KMS-11 (cell line): ENCODE data around the gene SRP68.

Experiments used
- H2AFZ ChIP-seq: fragments of 200-600 bp; sonication (generic); 2 replicates; pipeline ENCODE4 v1.6.1; 2016; ENCODE audit warnings: antibody characterized with exemption, mixed run types, low read depth
- H3K27ac ChIP-seq: fragments of 200-600 bp; sonication (generic); 2 replicates; pipeline ENCODE4 v1.6.1; 2016; ENCODE audit warnings: mild to moderate bottlenecking, mixed run types
- H3K27me3 ChIP-seq: fragments of 200-600 bp; sonication (generic); 2 replicates; pipeline ENCODE4 v1.6.1; 2017; ENCODE audit warnings: mild to moderate bottlenecking, low read depth, mixed run types, moderate library complexity; ENCODE audit not compliant: insufficient read depth
- H3K36me3 ChIP-seq: fragments of 200-600 bp; sonication (generic); 2 replicates; pipeline ENCODE4 v1.6.1; 2017; ENCODE audit warnings: mild to moderate bottlenecking, mixed run types; ENCODE audit not compliant: insufficient read depth
- H3K4me1 ChIP-seq: fragments of 200-600 bp; sonication (generic); 2 replicates; pipeline ENCODE4 v1.6.1; 2016; ENCODE audit warnings: mild to moderate bottlenecking, low read depth, mixed run types; ENCODE audit not compliant: poor library complexity, severe bottlenecking
- H3K4me2 ChIP-seq: fragments of 200-600 bp; sonication (generic); 2 replicates; pipeline ENCODE4 v1.7.0; 2016; ENCODE audit warnings: mild to moderate bottlenecking, mixed run types
- H3K4me3 ChIP-seq: fragments of 200-600 bp; sonication (generic); IDR thresholded peaks from 2 replicates; pipeline ENCODE4 v1.6.1; 2017; ENCODE audit warnings: low read depth, low read length, mixed read lengths; ENCODE audit not compliant: insufficient read depth
- H3K79me2 ChIP-seq: fragments of 200-600 bp; sonication (generic); 2 replicates; pipeline ENCODE4 v1.6.1; 2016; ENCODE audit warnings: low read depth, mixed run types; ENCODE audit not compliant: insufficient read depth
- H3K9ac ChIP-seq: fragments of 200-600 bp; sonication (generic); 2 replicates; pipeline ENCODE4 v1.6.1; 2016; ENCODE audit warnings: mild to moderate bottlenecking, mixed run types
- H4K20me1 ChIP-seq: fragments of 200-600 bp; sonication (generic); 2 replicates; pipeline ENCODE4 v1.6.1; 2016; ENCODE audit warnings: mild to moderate bottlenecking, mixed run types; ENCODE audit not compliant: insufficient read depth
- CTCF ChIP-seq: fragments of 200-600 bp; sonication (generic); conservative IDR thresholded peaks from 2 replicates; pipeline ENCODE4 v1.6.1; 2017; ENCODE audit warnings: low read depth, mild to moderate bottlenecking, antibody characterized with exemption, low read length, moderate library complexity, mixed read lengths

The SRP68 gene

GRCh38 chr17:76033139-76033538 is 39.2 kb downstream of the SRP68 start:
- no peaks in the 10 kb centered on the region for H3K79me2 ChIP-seq
- no peaks in the 10 kb centered on the region for H3K27me3 ChIP-seq
- no peaks in the 10 kb centered on the region for H3K36me3 ChIP-seq
- H3K9ac ChIP-seq: no peak overlapping the region
- H2AFZ ChIP-seq: no peak overlapping the region
- H3K27ac ChIP-seq: no peak overlapping the region
- H4K20me1 ChIP-seq: no peaks in the 10 kb centered on the region
- no peak overlapping the region for H3K4me2 ChIP-seq
- H3K4me1 ChIP-seq: no peaks in the 10 kb centered on the region
- no peak for TF ChIP-seq CTCF
- H3K4me3 ChIP-seq: no peak overlapping the region

DNA sequence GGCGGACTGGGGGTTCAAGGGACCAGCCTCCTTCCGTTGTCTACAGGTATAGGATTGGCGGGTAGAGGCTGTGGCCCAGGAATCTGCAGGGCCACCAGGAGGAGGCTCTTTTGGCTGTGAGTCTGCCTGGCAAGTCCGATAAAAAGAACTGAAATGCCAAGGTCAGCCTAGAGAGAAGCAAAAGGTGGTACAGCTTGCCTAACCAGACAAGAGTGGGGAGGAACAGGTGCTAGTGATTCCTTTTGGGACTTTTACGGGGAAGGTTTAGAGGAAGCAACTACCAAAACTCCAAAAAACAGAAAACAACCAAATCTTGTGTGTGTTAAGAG is 39.6 kb downstream of the SRP68 start:
- no peak for TF ChIP-seq CTCF
- H3K4me3 ChIP-seq: no peak overlapping the region
- H3K27me3 ChIP-seq: no peaks in the 10 kb centered on the region
- no peaks in the 10 kb centered on the region for H3K79me2 ChIP-seq
- no peaks in the 10 kb centered on the region for H3K36me3 ChIP-seq
- H3K9ac ChIP-seq: no peak overlapping the region
- no peak overlapping the region for H2AFZ ChIP-seq
- no peaks in the 10 kb centered on the region for H3K4me1 ChIP-seq
- no peak overlapping the region for H3K27ac ChIP-seq
- no peaks in the 10 kb centered on the region for H4K20me1 ChIP-seq
- H3K4me2 ChIP-seq: no peak overlapping the region

- H3K79me2 ChIP-seq: no peaks in the 10 kb centered on the region
- H3K27ac ChIP-seq: no peak overlapping the region
- H2AFZ ChIP-seq: no peak overlapping the region
- no peaks in the 10 kb centered on the region for H4K20me1 ChIP-seq
- H3K9ac ChIP-seq: no peak overlapping the region
- no peaks in the 10 kb centered on the region for H3K27me3 ChIP-seq
- H3K36me3 ChIP-seq: no peaks in the 10 kb centered on the region
- no peaks in the 10 kb centered on the region for H3K4me1 ChIP-seq
- H3K4me3 ChIP-seq: no peak overlapping the region
- no peak for TF ChIP-seq CTCF
- no peak overlapping the region for H3K4me2 ChIP-seq
Measured at GRCh38 chr17:76032073-76032779, 40.1 kb downstream of the SRP68 start.

DNA sequence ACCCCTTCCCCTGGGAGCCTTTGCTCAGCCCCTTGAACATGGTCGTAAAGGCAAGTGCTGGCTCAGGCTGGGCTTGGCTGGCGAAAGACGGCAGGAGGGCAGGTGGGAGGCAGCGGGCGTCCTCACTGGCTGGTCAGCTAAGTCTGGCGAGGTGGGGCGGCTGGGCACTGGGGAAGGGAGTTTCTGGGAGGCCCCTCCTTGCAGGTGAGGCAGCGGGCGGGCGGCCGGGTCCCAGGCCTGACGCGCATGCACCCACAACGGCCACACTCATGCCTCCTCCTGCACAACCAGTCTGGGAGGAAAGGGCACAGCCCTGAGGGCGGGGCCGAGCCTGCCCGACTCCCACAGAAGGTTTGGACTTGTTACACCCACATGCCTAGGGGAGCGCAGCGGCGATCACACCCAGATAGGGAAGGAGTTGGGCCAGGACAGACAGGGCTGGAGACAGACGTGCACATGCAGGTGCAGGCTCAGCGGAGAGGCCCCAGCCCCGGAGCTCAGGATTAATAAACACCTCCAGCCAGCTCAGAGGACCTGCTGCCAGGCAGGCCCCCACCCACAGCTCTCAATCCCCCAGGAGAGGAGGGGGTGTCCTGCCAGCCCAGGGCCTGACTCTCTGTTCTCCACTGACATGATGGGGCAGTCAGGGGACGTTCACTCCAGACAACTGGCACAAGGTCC is 45.0 kb downstream of the SRP68 start, which contains the start of gene EVPL:
Gene EVPL, minus strand, starts transcription at position 148 of the 681 bp plus-strand sequence. Its CDS starts 108 bp downstream, at position 40.
- Histone ChIP-seq H3K4me1 (no peaks in the 10 kb centered on the region), H3K27ac (no peak within 1 kb of the TSS), H3K4me3 (no peak within 1 kb of the TSS)

More for the DNA sequence above, 45.0 kb downstream of the SRP68 start, which contains the start of gene EVPL:
- no peak for TF ChIP-seq CTCF
- no peak within 1 kb of the TSS for H2AFZ ChIP-seq
- H3K79me2 ChIP-seq: no peaks in the 10 kb centered on the region
- no peaks in the 10 kb centered on the region; the same call in 1 of the 2 replicates for H3K27me3 ChIP-seq
- no peaks in the 10 kb centered on the region for H4K20me1 ChIP-seq
- H3K4me2 ChIP-seq: no peak within 1 kb of the TSS
- H3K36me3 ChIP-seq: no peaks in the 10 kb centered on the region
- no peak within 1 kb of the TSS for H3K9ac ChIP-seq
